Activated T-cell treated with anti-CD3 and anti-CD28 coated beads, Interleukin-2, amount 50 U/mL, for 24 hours (primary cell): ENCODE measurements around the gene PYGL.

Experiments
- DNase-seq: peaks from one replicate; pipeline ENCODE4 v3.0.0-alpha.2; 2020
- H3K27ac Mint-ChIP-seq: 2 replicates; pipeline ENCODE4 v1.8.0; 2020; ENCODE audit warnings: mild to moderate bottlenecking, mixed read lengths
- H3K27me3 Mint-ChIP-seq: 2 replicates; pipeline ENCODE4 v1.8.0; 2020; ENCODE audit warnings: mixed read lengths
- H3K36me3 Mint-ChIP-seq: 2 replicates; pipeline ENCODE4 v1.8.0; 2020; ENCODE audit warnings: low read depth, mixed read lengths
- H3K4me1 Mint-ChIP-seq: 2 replicates; pipeline ENCODE4 v1.8.0; 2020; ENCODE audit warnings: low read depth, mixed read lengths
- H3K4me3 Mint-ChIP-seq: 2 replicates; pipeline ENCODE4 v1.8.0; 2020; ENCODE audit warnings: mild to moderate bottlenecking, moderate library complexity, mixed read lengths
- H3K9me3 Mint-ChIP-seq: 2 replicates; pipeline ENCODE4 v1.8.0; 2020; ENCODE audit warnings: mixed read lengths

PYGL gene

GRCh38 chr14:50856660-50857059 lies 87.6 kb downstream of the PYGL start:
- Mint-ChIP-seq H3K9me3 (no peaks in the 10 kb centered on the region), H3K27me3 (no peaks in the 10 kb centered on the region), H3K4me1 (peaks cover 19% of the 10 kb centered on the region), H3K27ac (no peak overlapping the region), H3K4me3 (no peak overlapping the region), H3K36me3 (no peaks in the 10 kb centered on the region)
- DNase-seq = no peak

- Mint-ChIP-seq H3K4me1 (peaks cover 17% of the 10 kb centered on the region), H3K4me3 (no peak overlapping the region), H3K27ac (no peak overlapping the region), H3K9me3 (no peaks in the 10 kb centered on the region), H3K27me3 (no peaks in the 10 kb centered on the region), H3K36me3 (no peaks in the 10 kb centered on the region)
- DNase-seq = no peak
Observed at GRCh38 chr14:50855558-50855957, 88.7 kb downstream of the PYGL start.
